Endothelial cell of hepatic sinusoid (primary cell): ENCODE measurements around the gene PHF21B.
"Not testable (repeated sequence)": the region's sequence is repeated elsewhere in the genome, so short reads cannot be mapped to it uniquely, and the experiment has no call there.

ENCODE experiments used
- in situ Hi-C: cut with HindIII; loops from 2 replicates; pipeline ENCODE4 v1.10.0; 2017; ENCODE audit warnings: low sequenced_read_pairs

Gene PHF21B

DNA sequence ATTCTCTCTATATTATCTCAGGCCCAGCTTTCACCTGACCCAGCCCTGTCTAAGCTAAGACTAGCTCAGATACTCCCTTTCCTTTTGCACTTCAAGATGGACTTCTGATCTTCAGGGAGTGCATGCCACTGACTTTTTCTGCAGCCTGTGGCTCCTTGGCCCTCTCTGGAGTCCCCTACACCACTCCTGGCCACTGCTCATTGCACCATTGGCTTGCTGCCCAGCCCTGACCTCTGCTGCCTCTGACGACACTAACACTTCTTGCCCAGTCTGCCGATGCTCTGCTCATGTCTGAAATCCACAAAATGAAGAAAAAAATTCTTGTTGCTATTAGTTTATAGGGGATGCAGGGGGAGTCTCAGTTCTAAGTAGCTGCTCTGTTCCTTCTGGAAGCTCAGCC is 106.6 kb downstream of the PHF21B start:
- in situ Hi-C loops: not testable (repeated sequence)

GRCh38 chr22:44901301-44901700 is 108.5 kb downstream of the PHF21B start:
- in situ Hi-C loops: no loop called here

DNA sequence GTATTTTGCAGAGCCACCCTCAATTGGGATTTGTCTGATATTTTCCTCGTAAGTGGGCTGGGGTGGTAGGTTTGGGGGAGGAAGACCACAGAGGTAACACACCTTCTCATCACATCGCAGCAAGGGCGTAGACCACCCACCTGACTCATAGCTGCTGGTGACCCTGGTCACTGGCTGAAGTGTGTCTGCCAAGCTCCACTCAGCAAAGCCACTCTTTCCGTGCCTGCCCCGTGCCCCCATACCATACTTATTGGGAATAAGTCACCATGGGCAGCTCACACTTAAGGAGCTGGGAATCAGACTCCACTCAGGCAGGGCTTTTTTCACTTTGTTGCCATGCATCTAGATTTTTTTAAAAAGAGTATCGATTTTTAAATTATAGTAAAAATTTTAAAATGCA is 111.6 kb downstream of the PHF21B start:
- in situ Hi-C loops: no loop called here

DNA sequence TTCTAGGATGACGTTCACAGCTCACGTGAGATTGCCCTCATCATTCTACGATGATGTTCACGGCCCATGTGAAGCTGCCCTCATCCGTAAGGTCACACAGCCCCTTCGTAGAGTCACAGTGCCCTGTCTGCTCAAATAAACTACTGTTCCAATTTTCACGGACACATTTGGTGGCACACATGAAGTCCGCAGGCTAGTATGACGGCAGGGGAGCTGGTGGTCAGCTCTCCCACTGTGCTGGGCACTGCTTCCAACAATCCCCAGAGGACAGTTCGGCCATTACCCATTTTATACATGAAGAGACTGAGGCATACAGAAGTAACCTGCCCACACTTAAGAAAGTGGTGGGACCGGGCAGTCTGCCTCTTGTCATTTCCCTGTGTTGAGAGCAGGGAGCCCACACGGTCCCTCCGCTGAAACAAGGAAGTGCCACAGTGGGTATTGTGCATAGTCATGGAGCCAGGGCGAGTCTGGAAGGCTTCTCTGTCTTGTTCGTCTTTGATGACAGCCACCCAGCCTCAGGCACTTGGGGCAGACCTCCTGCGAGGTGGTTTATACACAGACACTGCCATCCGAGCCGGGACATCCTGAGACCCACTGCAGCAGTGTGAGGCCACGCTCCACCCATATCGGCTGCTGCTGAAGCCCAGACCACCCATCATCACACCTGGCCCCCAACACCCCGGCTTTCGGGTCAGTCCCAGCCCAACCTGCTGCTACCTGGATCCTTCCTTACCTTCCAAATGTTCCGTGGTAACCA is 114.3 kb downstream of the PHF21B start:
- in situ Hi-C loops: no loop called here

GRCh38 chr22:44894782-44895181 is 115.0 kb downstream of the PHF21B start:
- in situ Hi-C loops: no loop called here

- in situ Hi-C loops: no loop called here
Measured at GRCh38 chr22:44894321-44894720, 115.5 kb downstream of the PHF21B start.

- in situ Hi-C loops: no loop called here
Measured at GRCh38 chr22:44893731-44894080, 116.1 kb downstream of the PHF21B start.

- in situ Hi-C loops: no loop called here
Measured at GRCh38 chr22:44892803-44893730, 116.7 kb downstream of the PHF21B start.

GRCh38 chr22:44892243-44892642 is 117.6 kb downstream of the PHF21B start:
- in situ Hi-C loops: no loop called here

DNA sequence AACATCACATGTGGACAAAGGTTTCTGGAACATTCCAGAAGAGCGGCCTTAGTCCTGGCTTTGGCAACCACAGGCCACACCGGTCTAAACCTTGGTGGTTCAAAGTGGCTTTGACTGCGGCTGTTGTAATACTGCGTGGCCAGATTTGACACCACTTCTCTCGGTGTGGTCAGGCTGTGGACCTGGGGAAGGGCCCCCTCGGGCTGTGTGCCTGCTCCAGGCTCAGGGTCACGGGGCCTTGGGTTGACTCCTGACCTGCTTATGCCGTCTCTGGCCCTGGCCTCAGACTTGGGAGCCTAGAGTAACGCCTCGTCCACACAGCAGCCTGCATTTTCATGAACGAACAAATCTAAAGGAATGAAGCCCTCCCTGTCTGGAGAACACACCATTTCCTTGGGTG is 118.0 kb downstream of the PHF21B start:
- in situ Hi-C loops: no loop called here

DNA sequence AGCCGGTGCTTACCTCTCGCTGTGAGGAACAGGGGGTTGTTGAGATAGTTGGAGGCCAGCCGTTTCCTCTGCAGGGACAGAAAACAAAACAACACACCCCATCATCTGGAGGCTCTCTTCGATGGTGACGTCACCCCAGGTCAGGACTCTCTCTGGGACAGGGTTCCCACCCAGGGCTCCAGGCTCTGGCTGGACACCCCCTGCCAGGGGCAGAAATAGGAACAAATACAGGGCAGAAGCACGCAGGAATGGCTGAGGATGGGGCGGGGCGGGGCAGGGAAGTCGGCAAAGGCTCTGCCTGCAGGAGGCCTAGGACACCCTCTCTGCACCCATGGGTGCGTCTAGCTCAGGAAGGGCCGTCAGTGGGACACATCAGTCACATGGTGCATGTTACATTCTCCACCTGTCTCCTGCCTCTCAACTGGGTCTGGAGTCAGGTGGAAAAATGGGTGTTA is 118.5 kb downstream of the PHF21B start:
- in situ Hi-C loops: no loop called here

DNA sequence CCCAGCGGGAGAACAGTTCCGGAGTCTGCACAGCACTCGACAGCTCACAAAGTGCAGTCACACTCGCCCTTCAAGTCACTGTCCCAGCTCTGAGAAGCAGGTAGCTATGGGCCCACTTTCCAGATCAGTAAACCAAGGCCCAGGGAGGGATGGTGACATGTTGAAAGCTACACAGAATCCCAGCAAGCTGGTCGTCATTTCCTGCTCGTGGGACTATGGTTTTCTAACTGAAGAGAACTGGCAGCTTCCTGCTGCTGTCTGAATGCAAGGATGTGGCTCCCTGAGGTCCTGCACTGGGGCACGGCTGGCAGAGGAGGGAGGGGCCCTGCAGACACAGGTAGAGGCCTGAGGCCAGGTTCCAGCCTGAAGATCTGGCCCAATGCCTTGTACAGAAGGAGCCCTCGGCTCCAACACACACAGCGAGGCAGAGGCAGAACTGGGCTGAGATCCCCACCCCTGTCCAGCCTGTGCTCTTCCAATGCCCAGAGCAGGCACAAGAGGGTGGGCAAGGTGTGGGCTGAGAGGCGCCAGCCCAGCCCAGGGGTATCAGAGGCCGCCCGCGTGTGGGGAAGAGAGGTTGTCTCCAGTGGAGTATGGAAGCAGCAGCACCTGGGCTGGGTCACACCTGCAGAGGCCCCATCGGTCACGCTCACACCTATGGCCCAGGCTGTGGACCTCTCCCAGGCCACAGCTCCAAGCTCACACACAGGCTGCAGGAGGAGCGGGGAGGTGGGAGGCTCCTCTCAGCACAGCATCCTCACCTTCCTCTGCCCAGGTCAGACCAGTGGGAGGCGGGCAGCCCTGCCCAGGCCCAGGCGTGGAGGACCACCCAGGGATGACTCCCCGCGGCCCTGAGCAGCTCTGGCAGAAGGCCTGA is 119.2 kb downstream of the PHF21B start:
- in situ Hi-C loops: no loop called here

DNA sequence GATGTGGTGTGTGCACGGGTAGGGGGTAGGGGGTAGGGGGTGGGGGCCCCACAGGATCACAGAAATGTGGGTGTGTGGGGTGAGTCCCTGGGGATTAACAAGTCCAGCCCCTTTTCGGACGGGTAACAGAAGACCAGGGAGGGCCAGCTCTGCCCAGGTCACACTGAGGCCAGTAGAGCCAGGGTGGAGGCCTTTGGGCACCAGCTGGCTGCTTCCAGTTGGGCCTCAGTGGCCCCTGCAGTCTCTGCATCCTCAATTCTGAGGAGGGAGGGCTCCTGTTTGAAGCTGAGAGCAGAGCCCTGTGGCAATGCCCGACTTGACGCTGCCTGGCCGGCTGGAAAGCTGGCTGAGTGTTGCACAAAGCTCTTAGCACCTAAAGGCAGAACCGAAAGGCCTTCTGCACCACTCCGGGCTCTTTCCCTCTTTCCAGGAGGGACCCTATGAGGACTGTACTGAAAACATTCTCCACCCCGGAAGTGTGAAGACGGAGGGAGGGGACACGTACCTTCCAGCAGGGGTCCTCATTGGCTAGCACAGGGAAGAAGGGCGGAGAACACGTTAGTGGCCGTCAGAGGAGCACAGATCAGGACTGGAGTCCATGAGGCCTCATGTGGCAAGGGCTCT is 120.4 kb downstream of the PHF21B start:
- in situ Hi-C loops: no loop called here

GRCh38 chr22:44888491-44889254 is 121.1 kb downstream of the PHF21B start:
- in situ Hi-C loops: no loop called here

GRCh38 chr22:44887941-44888366 is 121.9 kb downstream of the PHF21B start:
- in situ Hi-C loops: no loop called here

GRCh38 chr22:44885806-44886360 is 123.9 kb downstream of the PHF21B start:
- in situ Hi-C loops: no loop called here

- in situ Hi-C loops: no loop called here
Measured at GRCh38 chr22:44884968-44885805, 124.6 kb downstream of the PHF21B start.

- in situ Hi-C loops: no loop called here
Measured at GRCh38 chr22:44884562-44884961, 125.2 kb downstream of the PHF21B start.

DNA sequence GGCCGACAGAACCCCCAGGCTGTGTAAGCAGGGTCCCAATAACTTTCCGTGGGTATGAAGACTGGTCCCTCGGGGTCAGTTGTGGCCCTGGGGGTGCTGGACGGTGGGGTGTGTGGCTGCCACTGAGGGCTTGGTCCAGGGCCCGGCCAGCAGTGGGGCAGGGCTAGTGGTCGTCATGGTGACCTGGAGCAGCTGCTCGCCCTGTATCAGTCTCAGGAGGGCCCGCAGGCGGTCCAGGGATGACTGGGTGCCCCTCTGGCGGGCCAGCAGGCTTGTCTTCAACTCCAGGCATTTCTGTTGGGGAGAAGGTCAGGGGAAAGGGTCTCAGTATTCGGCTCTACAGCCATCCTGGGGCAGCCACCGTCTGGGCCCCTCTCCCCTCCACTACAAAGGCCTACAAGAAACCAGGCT is 126.8 kb downstream of the PHF21B start:
- in situ Hi-C loops: no loop called here
